Measurements from ENCODE around the gene GOSR2. TPM values are rescaled to one million over a fixed set of nuclear protein-coding genes. Genes with fewer than 3 reads are reported as not detected.

GOSR2 gene
- polyA plus RNA-seq, 1 of the 3 experiments (the other 2 are of a cell fraction), result 74.2 TPM

GRCh38 chr17:46984892-46985291 lies 61.9 kb downstream of the GOSR2 start:
- WGBS (ENCODE audit: low lambda C conversion rate), result 47% methylated on average over 5 of the region's 5 CpGs
- no peaks in the 10 kb centered on the region for H3K79me2 ChIP-seq (ENCODE audit: insufficient read depth)
- H3K36me3 ChIP-seq (replicated peaks in 1 of 2; ENCODE audit: control insufficient read depth in 1 of 2, insufficient read depth in 2 of 2, low read length in 1 of 2), result no peaks in the 10 kb centered on the region
- H4K20me1 ChIP-seq (ENCODE audit: insufficient read depth), result no peaks in the 10 kb centered on the region
- ChIA-PET CTCF (interaction anchor here (0.8 to 5.6 kb wide), 7 partner anchors 10 to 144 kb away, joined by 3 to 37 read pairs (median 4); no protein-coding TSS in a partner anchor), POLR2A (no interaction called here)
- H2AFZ ChIP-seq (ENCODE audit: low read depth), result no peak overlapping the region
- H3K4me2 ChIP-seq, result no peak overlapping the region
- no peak for DNase-seq
- H3K4me3 ChIP-seq (ENCODE audit: low read depth in 2 of 2, low read length in 1 of 2), result no peak overlapping the region
- TF ChIP-seq RAD21 (IDR thresholded peaks at IDR 0.05; ENCODE audit: low read length) (no peak), POLR2AphosphoS5 (IDR thresholded peaks at IDR 0.05; ENCODE audit: low read depth, low read length) (no peak), TAF1 (IDR thresholded peaks at IDR 0.05; ENCODE audit: borderline replicate concordance, low read depth, low read length) (no peak), FOXM1 (IDR thresholded peaks at IDR 0.05; ENCODE audit: low read depth) (no peak), JUND (IDR thresholded peaks at IDR 0.05) (no peak), FOXJ3 (CRISPR knock-in tag; IDR thresholded peaks at IDR 0.05) (no peak), CTCF (IDR thresholded peaks at IDR 0.05) (no peak), GATA2 (CRISPR knock-in tag; IDR thresholded peaks at IDR 0.05) (no peak), USF2 (IDR thresholded peaks at IDR 0.05; ENCODE audit: borderline replicate concordance, low read depth, low read length) (no peak), RXRA (IDR thresholded peaks at IDR 0.05; ENCODE audit: borderline replicate concordance, low read depth) (no peak), IRF3 (IDR thresholded peaks at IDR 0.05; ENCODE audit: low read depth, low read length) (no peak), USF1 (IDR thresholded peaks at IDR 0.05; ENCODE audit: borderline replicate concordance, low read depth) (no peak)
- H3K9me3 ChIP-seq, result no peaks in the 10 kb centered on the region
- 0 out of 4 replicates have a peak overlapping the region, but pooled peaks of 1 of the 2 experiments have one; percentile 11 for H3K27ac ChIP-seq (ENCODE audit: low read depth in 2 of 2, low read length in 1 of 2)
- no peaks in the 10 kb centered on the region; the same call in 1 of the 2 replicates for H3K27me3 ChIP-seq (ENCODE audit: insufficient read depth)
- H3K9ac ChIP-seq, result no peak overlapping the region
- peaks cover 0 to 13% of the 10 kb centered on the region in 2 experiments; a peak in 1 of 4 replicates for H3K4me1 ChIP-seq (ENCODE audit: control insufficient read depth in 1 of 2, insufficient read depth in 2 of 2, low read depth in 1 of 2, low read length in 1 of 2)
- H3F3A ChIP-seq (replicated peaks; ENCODE audit: insufficient read depth), result no peaks in the 10 kb centered on the region
- no peaks in the 10 kb centered on the region for H3K9me2 ChIP-seq

GRCh38 chr17:46986366-46986765 lies 63.4 kb downstream of the GOSR2 start:
- Histone ChIP-seq H3K36me3 (replicated peaks in 1 of 2; ENCODE audit: control insufficient read depth in 1 of 2, insufficient read depth in 2 of 2, low read length in 1 of 2) (no peaks in the 10 kb centered on the region), H3K27me3 (ENCODE audit: insufficient read depth) (no peaks in the 10 kb centered on the region; the same call in 1 of the 2 replicates), H3K9me2 (no peaks in the 10 kb centered on the region), H3K79me2 (ENCODE audit: insufficient read depth) (no peaks in the 10 kb centered on the region), H3K4me3 (ENCODE audit: low read depth in 2 of 2, low read length in 1 of 2) (no peak overlapping the region), H3K27ac (ENCODE audit: low read depth in 2 of 2, low read length in 1 of 2) (no peak overlapping the region), H3K4me1 (ENCODE audit: control insufficient read depth in 1 of 2, insufficient read depth in 2 of 2, low read depth in 1 of 2, low read length in 1 of 2) (peaks cover 0 to 13% of the 10 kb centered on the region in 2 experiments; a peak in 1 of 4 replicates), H3K9me3 (no peaks in the 10 kb centered on the region), H3F3A (replicated peaks; ENCODE audit: insufficient read depth) (no peaks in the 10 kb centered on the region), H3K9ac (no peak overlapping the region), H2AFZ (ENCODE audit: low read depth) (no peak overlapping the region), H4K20me1 (ENCODE audit: insufficient read depth) (no peaks in the 10 kb centered on the region), H3K4me2 (no peak overlapping the region)
- CTCF ChIA-PET, result interaction anchor here (0.9 to 21.9 kb wide), 3 partner anchors 14 to 145 kb away, joined by 3 to 278 read pairs (median 29); no protein-coding TSS in a partner anchor
- POLR2A ChIA-PET, result interaction anchor here (0.6 kb wide), 1 partner anchor 15 kb away, joined by 4 read pairs; no protein-coding TSS in a partner anchor
- WGBS (ENCODE audit: low lambda C conversion rate), result 80% methylated on average over 7 of the region's 7 CpGs
- DNase-seq, result no peak
- TF ChIP-seq GATA2 (CRISPR knock-in tag; IDR thresholded peaks at IDR 0.05), result no peak
- TF ChIP-seq MXI1 (IDR thresholded peaks at IDR 0.05; ENCODE audit: low read depth, low read length), result no peak
- TF ChIP-seq NFIC (IDR thresholded peaks at IDR 0.05; ENCODE audit: borderline replicate concordance), result no peak
- no peak for TF ChIP-seq RAD21 (IDR thresholded peaks at IDR 0.05; ENCODE audit: low read length)
- TF ChIP-seq RXRA (IDR thresholded peaks at IDR 0.05; ENCODE audit: borderline replicate concordance, low read depth), result no peak
- no peak for TF ChIP-seq SMC3 (IDR thresholded peaks at IDR 0.05; ENCODE audit: low read depth, low read length)
- TF ChIP-seq CTCF (IDR thresholded peaks at IDR 0.05), result no peak
- TF ChIP-seq USF2 (IDR thresholded peaks at IDR 0.05; ENCODE audit: borderline replicate concordance, low read depth, low read length), result no peak
- TF ChIP-seq EZH2phosphoT487 (IDR thresholded peaks at IDR 0.05; ENCODE audit: borderline replicate concordance, low read depth), result no peak
- TF ChIP-seq IRF3 (IDR thresholded peaks at IDR 0.05; ENCODE audit: low read depth, low read length), result no peak
- TF ChIP-seq POLR2AphosphoS5 (IDR thresholded peaks at IDR 0.05; ENCODE audit: low read depth, low read length), result no peak
